Stimulated activated CD4-positive, alpha-beta T cell treated with anti-CD3 and anti-CD28 coated beads, Interleukin-12 subunit alpha, Interleukin-12 subunit beta, amount 100 ng/mL, for 4 hours (primary cell): ENCODE measurements around the gene LRBA.
"Not testable (repeated sequence)": the region's sequence is repeated elsewhere in the genome, so short reads cannot be mapped to it uniquely, and the experiment has no call there.

Experiments used
- DNase-seq: peaks from one replicate; pipeline ENCODE4 v3.0.0-alpha.2; 2020

LRBA gene

DNA sequence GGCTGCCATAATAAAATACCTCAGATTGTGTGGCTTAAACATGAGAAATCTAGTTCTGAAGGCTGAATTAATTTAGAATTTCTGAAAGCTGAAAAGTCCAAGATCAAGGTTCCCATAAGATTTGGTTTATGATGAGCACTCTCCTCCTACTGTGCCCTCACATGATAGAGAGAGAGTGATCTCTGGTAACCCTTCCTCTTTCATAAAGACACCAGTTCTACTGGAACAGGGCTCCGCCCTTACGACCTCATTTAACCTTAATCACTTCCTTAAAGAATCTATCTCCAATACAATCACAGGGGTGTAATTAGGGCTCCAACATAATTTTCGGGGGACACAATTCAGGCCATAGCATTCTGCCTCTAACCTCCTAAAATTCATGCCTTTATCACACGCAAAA lies 627.1 kb downstream of the LRBA start:
- DNase-seq: no peak

DNA sequence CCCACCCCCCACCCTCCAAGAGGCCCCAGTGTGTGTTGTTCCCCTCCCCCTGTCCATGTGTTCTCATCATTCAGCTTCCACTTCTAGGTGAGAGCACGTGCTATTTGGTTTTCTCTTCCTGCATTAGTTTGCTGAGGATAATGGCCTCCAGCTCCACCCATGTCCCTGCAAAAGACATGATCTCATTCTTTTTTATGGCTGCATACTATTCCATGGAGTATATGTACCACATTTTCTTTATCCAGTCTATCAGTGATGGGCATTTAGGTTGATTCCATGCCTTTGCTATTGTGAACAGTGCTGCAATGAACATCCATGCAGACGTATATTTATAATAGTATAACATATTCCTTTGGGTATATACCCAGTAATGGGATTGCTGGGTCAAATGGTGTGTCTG lies 628.7 kb downstream of the LRBA start:
- not testable (repeated sequence) for DNase-seq

DNA sequence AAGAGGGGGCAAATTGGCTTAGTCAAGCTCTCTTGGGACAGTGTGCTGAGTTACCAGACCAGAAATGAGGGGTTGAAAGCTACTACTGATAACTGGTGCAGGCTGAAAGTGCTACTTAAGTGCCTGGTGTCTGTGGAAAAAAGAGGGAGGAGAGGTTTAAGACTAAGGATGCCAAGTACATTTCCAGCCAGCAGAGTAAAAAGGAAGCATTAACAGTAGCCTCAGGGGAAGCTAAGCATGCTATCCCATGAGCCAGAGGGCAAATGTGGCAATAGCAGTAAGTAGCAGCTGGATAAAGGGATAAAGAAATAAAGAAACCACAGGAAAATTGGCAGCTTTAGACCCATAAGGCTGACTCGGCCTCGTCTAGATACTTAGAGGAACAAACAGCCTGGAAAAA lies 629.5 kb downstream of the LRBA start:
- DNase-seq: no peak

DNA sequence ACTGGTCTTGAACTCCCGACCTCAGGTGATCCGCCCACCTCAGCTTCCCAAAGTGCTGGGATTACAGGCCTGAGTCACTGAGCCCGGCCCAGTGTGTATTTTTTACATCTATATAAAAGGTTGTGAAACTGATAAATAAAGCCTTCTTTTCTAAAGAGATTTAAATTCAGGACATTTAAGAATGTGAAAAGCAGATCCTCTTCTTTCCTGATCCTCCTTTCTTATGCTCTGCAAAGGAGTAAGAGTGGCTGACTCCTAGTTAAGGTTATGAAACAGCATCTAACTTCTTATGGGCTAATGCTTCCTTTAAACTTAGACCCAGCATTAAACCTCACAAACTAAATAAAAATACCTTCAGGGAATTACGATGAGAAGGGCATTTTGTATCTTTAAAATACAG lies 630.8 kb downstream of the LRBA start:
- no peak for DNase-seq

DNA sequence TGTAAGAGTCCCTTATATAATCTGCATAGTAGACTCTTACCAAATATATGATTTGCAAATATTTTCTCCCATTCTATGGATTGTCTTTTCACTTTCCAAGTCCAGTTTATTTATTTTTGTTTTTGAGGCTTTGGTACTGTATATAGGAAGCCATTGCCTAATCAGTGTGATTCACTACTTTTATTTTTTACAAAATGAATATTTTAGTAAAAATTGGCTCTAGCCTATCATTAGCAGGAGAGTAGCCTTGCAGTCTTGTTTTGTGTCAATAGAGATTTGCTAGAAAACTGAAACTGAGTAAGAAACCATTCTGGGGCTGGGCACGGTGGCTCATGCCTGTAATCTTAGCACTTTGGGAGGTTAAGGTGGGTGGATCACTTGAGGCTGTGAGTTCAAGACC lies 633.1 kb downstream of the LRBA start:
- no peak for DNase-seq

DNA sequence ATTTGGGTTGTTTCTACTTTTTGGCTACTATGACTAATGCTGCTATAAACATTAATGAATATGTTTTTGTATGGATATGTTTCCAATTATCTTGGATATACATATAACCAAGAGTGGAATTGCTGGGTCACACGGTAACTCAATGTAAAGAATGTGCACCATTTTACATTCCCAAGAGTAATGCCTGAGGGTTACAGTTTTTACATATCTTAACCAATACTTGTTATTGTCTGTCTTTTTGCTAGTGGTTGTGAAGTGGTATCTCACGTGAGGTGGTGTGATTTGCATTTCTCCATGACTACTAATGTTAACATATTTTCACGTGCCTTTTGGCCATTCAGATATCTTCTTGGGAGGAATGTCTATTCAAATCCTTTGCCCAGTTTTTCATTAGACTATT lies 633.5 kb downstream of the LRBA start:
- DNase-seq: no peak

- no peak for DNase-seq
Measured at GRCh38 chr4:150381036-150381435, 634.0 kb downstream of the LRBA start.

DNA sequence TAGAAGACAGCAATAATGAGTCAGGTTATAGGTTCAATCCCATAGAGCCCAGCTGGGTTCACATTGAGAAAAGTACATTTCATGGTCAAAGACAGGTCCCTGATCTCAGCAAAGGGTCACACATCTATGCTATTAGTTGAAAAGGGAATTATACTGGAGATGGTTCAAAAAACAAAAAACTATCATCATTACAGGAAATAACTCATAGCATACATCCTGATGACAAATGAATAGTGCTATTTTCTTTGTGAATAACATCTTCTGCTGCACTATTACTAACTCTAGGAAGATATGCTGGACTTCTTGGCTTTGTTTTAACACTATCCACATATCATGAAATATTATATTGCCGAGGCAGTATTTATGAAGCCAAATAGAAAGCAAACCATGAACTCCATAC lies 635.6 kb downstream of the LRBA start:
- DNase-seq: no peak

DNA sequence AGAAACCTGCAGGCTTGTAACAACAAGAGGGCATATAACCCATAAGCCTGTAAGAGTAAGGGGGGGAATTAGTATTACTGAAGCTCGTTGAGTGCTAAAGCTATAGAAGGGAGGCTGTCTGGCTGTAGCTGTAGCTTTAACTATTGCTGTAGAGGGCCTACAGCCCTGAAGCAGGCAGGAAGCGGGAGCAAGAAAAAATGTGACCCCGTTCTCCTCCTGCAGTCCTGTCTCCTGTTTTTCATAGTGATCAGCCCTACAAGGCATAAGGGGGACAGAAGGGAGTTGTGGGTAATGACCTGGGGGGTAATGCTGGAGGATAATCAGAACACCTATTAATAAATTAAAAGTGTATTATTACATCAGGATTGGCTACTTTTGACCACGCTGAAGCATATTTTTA lies 640.1 kb downstream of the LRBA start:
- DNase-seq: no peak

GRCh38 chr4:150371869-150372268 lies 643.2 kb downstream of the LRBA start:
- no peak for DNase-seq

DNA sequence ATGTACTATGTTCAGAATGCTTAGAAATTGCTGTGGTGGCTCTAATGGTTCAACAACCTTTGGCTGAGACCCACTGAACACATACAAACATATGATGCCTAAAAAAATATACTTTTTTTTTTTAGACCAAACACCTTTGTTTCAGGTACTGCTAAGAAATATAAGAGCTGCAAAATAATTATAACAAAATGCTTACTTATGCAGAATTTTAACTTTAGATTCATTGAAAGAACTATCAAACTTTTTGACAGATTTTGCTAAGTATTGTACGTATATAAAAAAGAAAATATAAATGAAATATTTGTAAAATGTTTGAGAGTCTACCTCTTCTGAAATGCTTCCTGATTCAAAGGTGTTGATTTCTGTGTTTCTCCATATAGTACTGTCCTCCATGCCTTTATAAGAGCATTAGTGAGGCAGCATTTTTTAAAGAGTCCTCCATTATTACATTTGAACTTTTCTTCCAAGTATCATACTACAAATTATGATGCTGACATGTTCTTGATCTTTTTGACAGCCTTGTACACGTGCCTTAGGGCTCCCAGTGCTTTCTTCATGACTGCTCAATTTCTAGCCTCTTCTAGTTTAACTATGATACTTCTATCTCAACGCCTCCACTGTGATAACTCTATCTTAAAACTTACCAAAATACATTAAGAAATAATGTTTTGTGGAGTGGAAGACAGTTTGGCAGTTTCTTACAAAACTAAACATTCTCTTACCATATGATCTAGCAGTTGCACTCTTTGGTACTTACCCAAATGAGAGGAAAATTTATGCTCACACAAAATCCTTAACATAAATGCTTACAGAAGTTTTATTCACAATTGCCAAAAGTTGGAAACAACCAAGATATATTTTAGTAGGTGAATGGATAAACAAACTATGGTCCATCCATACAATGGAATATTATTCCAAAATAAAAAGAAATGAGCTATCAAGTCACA lies 645.4 kb downstream of the LRBA start:
- no peak for DNase-seq

DNA sequence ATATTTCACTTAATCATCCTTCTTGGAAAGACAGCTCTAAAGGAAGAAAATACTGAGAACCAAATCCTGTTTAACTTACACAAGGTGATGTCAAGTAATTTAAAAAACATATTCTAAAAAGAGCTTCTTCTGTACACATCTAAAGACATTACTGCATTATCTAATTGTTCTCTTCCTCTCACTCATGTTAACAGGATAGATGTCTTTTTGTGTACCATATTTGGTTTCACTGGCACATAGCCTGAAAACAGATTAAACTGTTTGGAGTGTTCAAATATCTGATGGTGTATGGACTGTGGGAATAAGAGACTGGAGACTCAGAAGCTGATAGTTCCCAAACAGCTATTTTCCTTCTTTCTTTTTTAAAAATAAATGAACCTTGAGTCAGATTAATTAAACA lies 646.4 kb downstream of the LRBA start:
- no peak for DNase-seq

DNA sequence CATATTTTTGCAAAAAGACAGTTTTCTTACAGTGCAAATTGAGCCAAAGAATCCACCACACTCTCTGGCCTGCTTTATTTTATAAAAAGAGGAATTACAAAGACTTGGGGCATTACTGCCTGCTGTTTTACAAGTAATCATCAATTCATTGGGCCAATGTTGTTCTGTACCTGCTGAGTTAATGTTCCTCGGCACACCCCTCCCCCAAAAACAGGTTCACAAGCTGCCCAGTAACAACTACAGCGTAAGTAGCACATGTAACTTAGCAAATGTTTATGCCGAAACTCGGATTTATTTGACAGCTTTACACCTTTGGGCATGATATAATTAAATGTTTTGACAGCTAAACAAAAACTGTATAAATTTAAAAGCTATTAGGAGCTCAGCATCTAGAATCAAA lies 647.8 kb downstream of the LRBA start:
- DNase-seq: no peak

- no peak for DNase-seq
Measured at GRCh38 chr4:150366487-150366999, 648.5 kb downstream of the LRBA start.

DNA sequence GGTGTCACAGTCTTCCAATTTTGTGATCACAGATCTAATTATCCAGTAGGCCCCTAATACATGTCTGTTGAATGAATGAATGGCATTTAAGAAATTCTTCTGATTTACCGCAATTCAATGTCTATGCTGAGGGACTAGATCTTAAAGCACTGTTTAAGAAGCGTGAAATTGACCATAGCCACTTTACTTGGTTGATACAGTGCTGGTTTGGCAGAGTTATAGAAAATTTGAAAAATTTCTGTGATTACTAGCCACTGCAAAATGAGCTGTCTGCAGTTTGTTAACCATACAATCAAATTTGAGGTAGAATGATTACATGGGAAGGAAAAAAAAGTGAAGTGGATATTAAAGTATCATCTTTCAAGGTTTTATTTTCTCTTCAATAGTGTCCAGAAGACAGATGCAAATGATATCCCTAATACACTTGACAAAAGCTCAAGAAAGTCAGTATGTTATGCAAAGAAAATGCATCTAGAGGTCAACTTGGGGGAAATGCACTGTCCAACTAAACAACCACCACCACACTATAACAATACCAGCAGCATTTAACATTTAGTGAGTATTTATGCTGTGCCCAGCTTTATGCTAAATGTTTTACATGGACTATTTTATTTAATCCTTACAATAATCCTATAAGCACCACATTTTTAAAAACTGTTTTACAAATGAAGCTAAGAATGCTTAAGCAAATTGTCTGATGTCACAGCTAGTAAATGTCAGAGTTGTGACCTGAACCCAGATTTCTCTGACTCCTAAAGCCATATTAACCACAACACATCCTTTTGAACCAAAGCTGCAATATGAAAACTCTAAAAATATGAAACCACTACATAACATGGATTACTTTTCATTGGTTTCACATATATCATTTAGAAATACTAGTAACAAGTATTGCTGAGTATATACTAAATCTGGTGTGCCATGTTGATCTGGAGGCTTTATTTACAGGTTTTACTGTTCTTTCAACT lies 651.1 kb downstream of the LRBA start:
- DNase-seq: no peak

DNA sequence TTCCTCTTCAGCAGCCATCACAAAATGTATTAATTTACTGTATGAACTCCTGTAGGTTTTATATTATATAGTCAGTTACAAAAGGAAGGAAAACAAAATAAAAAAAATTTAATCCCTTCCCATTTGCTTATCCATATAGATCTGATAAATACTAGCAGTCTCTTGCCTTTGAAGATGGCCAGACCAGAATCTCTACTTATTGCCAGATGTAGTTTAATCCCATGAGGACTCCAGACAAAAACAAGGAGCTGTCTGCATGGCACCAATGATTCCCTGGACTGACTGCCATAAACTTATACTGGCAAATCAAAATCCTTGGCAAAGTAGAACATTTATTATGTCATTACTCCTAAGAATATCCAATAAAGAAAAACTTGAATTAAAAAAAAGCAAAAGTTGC lies 656.4 kb downstream of the LRBA start:
- no peak for DNase-seq

- DNase-seq: no peak
Measured at GRCh38 chr4:150357829-150358228, 657.3 kb downstream of the LRBA start.

- no peak for DNase-seq
Measured at GRCh38 chr4:150355858-150356455, 659.1 kb downstream of the LRBA start.

- no peak for DNase-seq
Measured at GRCh38 chr4:150355418-150355817, 659.7 kb downstream of the LRBA start.

DNA sequence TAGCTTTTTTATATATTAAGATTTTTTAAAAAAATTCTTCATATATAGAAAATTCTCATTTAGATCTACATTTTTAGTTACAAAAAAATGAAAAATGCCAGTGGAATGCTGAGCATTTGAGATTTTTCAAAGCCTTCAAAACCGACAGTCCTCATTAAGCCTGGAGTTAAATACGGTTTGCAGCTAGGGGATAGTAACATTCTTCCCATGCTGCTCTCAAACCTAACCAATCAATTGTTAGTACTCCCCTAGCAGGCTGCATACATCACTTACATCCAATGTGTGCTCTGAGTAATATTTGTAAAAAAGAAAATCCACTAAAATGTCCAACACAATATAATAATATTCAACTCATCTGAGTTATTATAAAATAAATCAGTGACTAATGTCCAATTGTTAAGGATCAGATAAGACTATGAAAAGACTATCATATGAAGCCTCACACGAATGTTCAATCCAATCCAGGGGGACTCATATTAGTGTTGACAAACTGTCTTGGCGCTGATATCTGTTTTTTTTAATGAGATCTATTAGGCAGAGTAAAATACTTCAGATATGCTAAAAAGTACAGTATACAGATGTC lies 660.8 kb downstream of the LRBA start:
- DNase-seq: no peak

DNA sequence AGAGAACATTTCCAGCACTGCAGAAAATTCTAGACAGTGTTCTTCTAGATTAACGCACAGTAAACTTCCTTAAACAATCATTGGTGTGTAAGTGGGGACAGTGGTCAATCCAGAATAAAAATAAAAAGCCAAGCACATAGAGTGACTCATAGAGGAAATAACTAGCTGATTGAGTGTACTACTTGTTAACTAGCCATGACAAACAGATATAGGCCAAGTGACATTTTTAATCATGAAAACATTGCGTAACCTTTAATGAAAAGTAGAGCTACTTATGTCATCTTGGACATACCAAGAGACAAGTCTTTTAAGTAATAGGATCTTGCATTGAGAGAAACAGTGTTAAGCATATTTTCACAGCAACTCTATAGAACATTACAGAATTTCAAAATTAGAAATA lies 667.0 kb downstream of the LRBA start:
- DNase-seq: no peak

DNA sequence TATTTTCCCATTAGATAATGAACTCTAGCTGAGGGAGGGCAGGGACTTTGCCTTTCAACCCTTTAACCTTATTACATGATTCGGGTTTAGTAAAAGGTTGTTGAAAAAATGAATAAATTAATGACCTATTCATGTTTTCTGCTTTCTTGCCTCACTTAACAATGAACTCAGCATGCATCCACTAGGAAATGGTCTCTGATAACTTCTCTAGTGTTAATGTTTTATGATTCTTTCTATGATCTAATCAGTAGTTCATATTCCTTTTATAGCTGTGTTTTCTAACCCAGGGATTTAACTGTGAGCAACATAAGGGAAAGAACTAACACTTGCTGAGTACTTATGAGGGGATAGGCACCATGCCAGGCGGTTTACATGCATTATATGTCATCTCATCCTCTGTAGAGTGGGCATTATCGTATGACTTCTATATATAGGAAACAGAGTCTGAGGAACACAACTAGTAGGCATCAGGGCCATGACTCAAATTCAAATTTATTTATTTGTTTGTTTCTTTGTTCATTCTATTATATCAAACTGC lies 669.8 kb downstream of the LRBA start:
- no peak for DNase-seq
